Liver (tissue), 9 donors: ENCODE measurements around the gene RAB15. TPM values are rescaled to one million over a fixed set of nuclear protein-coding genes. Genes with fewer than 3 reads are reported as not detected.

Source experiments
- DNase-seq: peaks from one replicate; pipeline ENCODE4 v3.0.0-alpha.2; 2017; ENCODE audit warnings: low spot score
- H3K27ac ChIP-seq, 2 donors: one replicate each; pipeline ENCODE4 v1.7.0; 2013; ENCODE audit warnings: inconsistent platforms in 2 of 2, low read length in 2 of 2, control low read depth in 1 of 2, low read depth in 1 of 2, mild to moderate bottlenecking in 1 of 2
- H3K27me3 ChIP-seq, 4 donors: one replicate each; pipeline versions ENCODE4 v1.6.1 to v1.7.0; 2013; ENCODE audit warnings: low read length in 3 of 4, inconsistent platforms in 1 of 4, mild to moderate bottlenecking in 1 of 4, moderate library complexity in 1 of 4; ENCODE audit not compliant: control insufficient read depth in 4 of 4, insufficient read depth in 4 of 4
- H3K36me3 ChIP-seq, 4 donors: one replicate each; pipeline versions ENCODE4 v1.6.1 to v1.7.0; 2013; ENCODE audit warnings: low read length in 3 of 4, mild to moderate bottlenecking in 3 of 4, low read depth in 1 of 4, moderate library complexity in 1 of 4; ENCODE audit not compliant: control insufficient read depth in 4 of 4, insufficient read depth in 3 of 4
- H3K4me1 ChIP-seq, 4 donors: one replicate each; pipeline versions ENCODE4 v1.6.1 to v1.7.0; 2013; ENCODE audit warnings: low read length in 3 of 4, mild to moderate bottlenecking in 3 of 4, moderate library complexity in 1 of 4; ENCODE audit not compliant: control insufficient read depth in 4 of 4, insufficient read depth in 4 of 4
- H3K4me3 ChIP-seq, 3 donors: one replicate each; pipeline versions ENCODE4 v1.6.1 to v1.7.0; 2013; ENCODE audit warnings: low read length in 3 of 3, control low read depth in 1 of 3, low read depth in 1 of 3, mild to moderate bottlenecking in 1 of 3
- H3K9ac ChIP-seq, 2 donors: one replicate each; pipeline ENCODE4 v1.7.0; 2013; ENCODE audit warnings: low read length in 2 of 2, mild to moderate bottlenecking in 2 of 2, moderate library complexity in 2 of 2, control low read depth in 1 of 2, low read depth in 1 of 2
- H3K9me3 ChIP-seq, 4 donors: one replicate each; pipeline versions ENCODE4 v1.6.1 to v1.7.0; 2013; ENCODE audit warnings: low read length in 3 of 4; ENCODE audit not compliant: control insufficient read depth in 4 of 4
- EGR1 ChIP-seq, 2 donors: IDR thresholded peaks; 2 replicates each; pipeline ENCODE4 v1.6.1; 2016 to 2018; ENCODE audit warnings: antibody characterized with exemption in 2 of 2, low read depth in 2 of 2
- FOXA1 ChIP-seq: IDR thresholded peaks from 2 replicates; pipeline ENCODE4 v1.6.1; 2016; ENCODE audit warnings: antibody characterized with exemption
- FOXA2 ChIP-seq: IDR thresholded peaks from 2 replicates; pipeline ENCODE4 v1.6.1; 2016; ENCODE audit warnings: antibody characterized with exemption
- GABPA ChIP-seq, 2 donors: IDR thresholded peaks in 1 of 2; conservative IDR thresholded peaks in 1 of 2; 2 replicates each; pipeline ENCODE4 v1.6.1; 2016; ENCODE audit warnings: antibody characterized with exemption in 2 of 2, mild to moderate bottlenecking in 1 of 2, moderate library complexity in 1 of 2
- HNF4A ChIP-seq, 2 donors: conservative IDR thresholded peaks; 2 replicates each; pipeline ENCODE4 v1.6.1; 2016; ENCODE audit warnings: antibody characterized with exemption in 2 of 2, mild to moderate bottlenecking in 2 of 2
- HNF4G ChIP-seq: IDR thresholded peaks from 2 replicates; pipeline ENCODE4 v1.6.1; 2016; ENCODE audit warnings: antibody characterized with exemption
- JUND ChIP-seq, 2 donors: IDR thresholded peaks; 2 replicates each; pipeline ENCODE4 v1.6.1; 2016; ENCODE audit warnings: antibody characterized with exemption in 2 of 2
- NR2F2 ChIP-seq: IDR thresholded peaks from 2 replicates; pipeline ENCODE4 v1.6.1; 2016; ENCODE audit warnings: antibody characterized with exemption
- RXRA ChIP-seq, 2 donors: IDR thresholded peaks; 2 replicates each; pipeline ENCODE4 v1.6.1; 2017 to 2018; ENCODE audit warnings: antibody characterized with exemption in 2 of 2, mild to moderate bottlenecking in 1 of 2
- SP1 ChIP-seq: IDR thresholded peaks from 2 replicates; pipeline ENCODE4 v1.6.1; 2018; ENCODE audit warnings: antibody characterized with exemption, mild to moderate bottlenecking
- TAF1 ChIP-seq: conservative IDR thresholded peaks from 2 replicates; pipeline ENCODE4 v1.6.1; 2016; ENCODE audit warnings: antibody characterized with exemption, mild to moderate bottlenecking
- WGBS: extraction: QIAGEN DNeasy Blood & Tissue Kit; methylation state at CpG from one replicate; pipeline ENCODE4 v1.1.7; 2013; 5-methylcytosine and 5-hydroxymethylcytosine counted together
- polyA plus RNA-seq, 2 donors: library from polyadenylated mRNA; stranded (reverse) in 1 of 2; unstranded in 1 of 2; fragments of 200-250 nt in 1 of 2; fragments of >200 nt in 1 of 2; fragmentation: Nextera tagmentation in 1 of 2; extraction: Ambion mirVana in 1 of 2; gene quantifications; one replicate each; pipeline versions ENCODE4 v1.2.1 to v1.2.3, GENCODE V29; 2013 to 2015
- total RNA-seq, 2 donors: library from RNA; depleted of rRNA; stranded (reverse); fragments of >200 nt; gene quantifications; one replicate each; pipeline ENCODE4 v1.2.3, GENCODE V29; 2014
- TF ChIP-seq, protein P1 (sequence below): IDR thresholded peaks from 2 replicates; pipeline ENCODE4 v1.6.1; 2016; ENCODE audit warnings: antibody characterized with exemption
- TF ChIP-seq, protein P2 (sequence below): IDR thresholded peaks from 2 replicates; pipeline ENCODE4 v1.6.1; 2016; ENCODE audit warnings: antibody characterized with exemption, mild to moderate bottlenecking
- TF ChIP-seq, protein P3 (sequence below): IDR thresholded peaks from 2 replicates; pipeline ENCODE4 v1.6.1; 2016; ENCODE audit warnings: antibody characterized with exemption
- TF ChIP-seq, protein P4 (sequence below): IDR thresholded peaks from 2 replicates; pipeline ENCODE4 v1.6.1; 2016; ENCODE audit warnings: antibody characterized with exemption
- TF ChIP-seq, protein P5 (sequence below): fragments of 150-350 bp; IDR thresholded peaks from 2 replicates; pipeline ENCODE4 v1.5.1; 2017; ENCODE audit warnings: improper control_type of control experiment, low read depth, low read length; ENCODE audit not compliant: missing input control
- donor health status: healthy.
- donor health status: healthy.
- donor health status: healthy.
- donor health status: healthy.
- donor health status: healthy.

Gene RAB15
- total and polyA plus RNA-seq, 4 donors: 5.5 to 18.0 (median 11.1) TPM

DNA sequence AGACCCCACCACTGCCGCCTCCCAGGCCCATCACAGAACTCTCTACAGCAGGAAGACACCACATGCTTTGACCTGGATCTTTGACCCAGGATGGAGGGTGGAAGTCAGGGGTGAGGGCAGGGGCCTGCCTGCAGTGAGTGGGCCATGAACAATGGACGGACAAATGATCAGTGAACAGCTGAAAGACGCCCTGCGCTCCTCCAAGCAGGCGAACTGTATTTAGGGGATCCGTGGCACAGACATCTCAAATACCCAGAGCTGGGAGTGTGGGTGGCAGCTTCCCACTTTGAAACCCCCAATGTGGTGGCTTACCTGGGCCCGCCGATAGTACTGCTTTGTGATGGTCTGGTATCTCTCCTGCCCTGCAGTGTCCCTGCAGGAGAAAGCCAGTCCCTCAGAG is 20.8 kb downstream of the RAB15 start:
- Histone ChIP-seq H3K27ac (no peak overlapping the region), H3K4me1 (peaks cover 16 to 25% (median 21%) of the 10 kb centered on the region in 4 donors), H3K4me3 (no peak overlapping the region), H3K9me3 (no peaks in the 10 kb centered on the region), H3K9ac (no peak overlapping the region), H3K36me3 (peaks cover 0 to 2% (median 0%) of the 10 kb centered on the region in 4 donors), H3K27me3 (no peaks in the 10 kb centered on the region)
- no peak for TF ChIP-seq RXRA (IDR thresholded peaks at IDR 0.05)
- no peak for TF ChIP-seq HNF4G
- TF ChIP-seq JUND (IDR thresholded peaks at IDR 0.05): no peak
- no peak for TF ChIP-seq FOXA1
- TF ChIP-seq FOXA2: no peak
- TF ChIP-seq, protein P1, sequence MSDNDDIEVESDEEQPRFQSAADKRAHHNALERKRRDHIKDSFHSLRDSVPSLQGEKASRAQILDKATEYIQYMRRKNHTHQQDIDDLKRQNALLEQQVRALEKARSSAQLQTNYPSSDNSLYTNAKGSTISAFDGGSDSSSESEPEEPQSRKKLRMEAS: no peak
- TF ChIP-seq, protein P2, sequence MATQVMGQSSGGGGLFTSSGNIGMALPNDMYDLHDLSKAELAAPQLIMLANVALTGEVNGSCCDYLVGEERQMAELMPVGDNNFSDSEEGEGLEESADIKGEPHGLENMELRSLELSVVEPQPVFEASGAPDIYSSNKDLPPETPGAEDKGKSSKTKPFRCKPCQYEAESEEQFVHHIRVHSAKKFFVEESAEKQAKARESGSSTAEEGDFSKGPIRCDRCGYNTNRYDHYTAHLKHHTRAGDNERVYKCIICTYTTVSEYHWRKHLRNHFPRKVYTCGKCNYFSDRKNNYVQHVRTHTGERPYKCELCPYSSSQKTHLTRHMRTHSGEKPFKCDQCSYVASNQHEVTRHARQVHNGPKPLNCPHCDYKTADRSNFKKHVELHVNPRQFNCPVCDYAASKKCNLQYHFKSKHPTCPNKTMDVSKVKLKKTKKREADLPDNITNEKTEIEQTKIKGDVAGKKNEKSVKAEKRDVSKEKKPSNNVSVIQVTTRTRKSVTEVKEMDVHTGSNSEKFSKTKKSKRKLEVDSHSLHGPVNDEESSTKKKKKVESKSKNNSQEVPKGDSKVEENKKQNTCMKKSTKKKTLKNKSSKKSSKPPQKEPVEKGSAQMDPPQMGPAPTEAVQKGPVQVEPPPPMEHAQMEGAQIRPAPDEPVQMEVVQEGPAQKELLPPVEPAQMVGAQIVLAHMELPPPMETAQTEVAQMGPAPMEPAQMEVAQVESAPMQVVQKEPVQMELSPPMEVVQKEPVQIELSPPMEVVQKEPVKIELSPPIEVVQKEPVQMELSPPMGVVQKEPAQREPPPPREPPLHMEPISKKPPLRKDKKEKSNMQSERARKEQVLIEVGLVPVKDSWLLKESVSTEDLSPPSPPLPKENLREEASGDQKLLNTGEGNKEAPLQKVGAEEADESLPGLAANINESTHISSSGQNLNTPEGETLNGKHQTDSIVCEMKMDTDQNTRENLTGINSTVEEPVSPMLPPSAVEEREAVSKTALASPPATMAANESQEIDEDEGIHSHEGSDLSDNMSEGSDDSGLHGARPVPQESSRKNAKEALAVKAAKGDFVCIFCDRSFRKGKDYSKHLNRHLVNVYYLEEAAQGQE: no peak
- TF ChIP-seq SP1: no peak
- no peak for TF ChIP-seq TAF1
- TF ChIP-seq EGR1 (IDR thresholded peaks at IDR 0.05; ENCODE audit: low read depth in 2 of 2): no peak
- no peak for TF ChIP-seq HNF4A (conservative IDR thresholded peaks at IDR 0.05)
- TF ChIP-seq, protein P3, sequence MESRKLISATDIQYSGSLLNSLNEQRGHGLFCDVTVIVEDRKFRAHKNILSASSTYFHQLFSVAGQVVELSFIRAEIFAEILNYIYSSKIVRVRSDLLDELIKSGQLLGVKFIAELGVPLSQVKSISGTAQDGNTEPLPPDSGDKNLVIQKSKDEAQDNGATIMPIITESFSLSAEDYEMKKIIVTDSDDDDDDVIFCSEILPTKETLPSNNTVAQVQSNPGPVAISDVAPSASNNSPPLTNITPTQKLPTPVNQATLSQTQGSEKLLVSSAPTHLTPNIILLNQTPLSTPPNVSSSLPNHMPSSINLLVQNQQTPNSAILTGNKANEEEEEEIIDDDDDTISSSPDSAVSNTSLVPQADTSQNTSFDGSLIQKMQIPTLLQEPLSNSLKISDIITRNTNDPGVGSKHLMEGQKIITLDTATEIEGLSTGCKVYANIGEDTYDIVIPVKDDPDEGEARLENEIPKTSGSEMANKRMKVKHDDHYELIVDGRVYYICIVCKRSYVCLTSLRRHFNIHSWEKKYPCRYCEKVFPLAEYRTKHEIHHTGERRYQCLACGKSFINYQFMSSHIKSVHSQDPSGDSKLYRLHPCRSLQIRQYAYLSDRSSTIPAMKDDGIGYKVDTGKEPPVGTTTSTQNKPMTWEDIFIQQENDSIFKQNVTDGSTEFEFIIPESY: no peak
- TF ChIP-seq, protein P4, sequence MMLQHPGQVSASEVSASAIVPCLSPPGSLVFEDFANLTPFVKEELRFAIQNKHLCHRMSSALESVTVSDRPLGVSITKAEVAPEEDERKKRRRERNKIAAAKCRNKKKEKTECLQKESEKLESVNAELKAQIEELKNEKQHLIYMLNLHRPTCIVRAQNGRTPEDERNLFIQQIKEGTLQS: no peak
- TF ChIP-seq, protein P5, sequence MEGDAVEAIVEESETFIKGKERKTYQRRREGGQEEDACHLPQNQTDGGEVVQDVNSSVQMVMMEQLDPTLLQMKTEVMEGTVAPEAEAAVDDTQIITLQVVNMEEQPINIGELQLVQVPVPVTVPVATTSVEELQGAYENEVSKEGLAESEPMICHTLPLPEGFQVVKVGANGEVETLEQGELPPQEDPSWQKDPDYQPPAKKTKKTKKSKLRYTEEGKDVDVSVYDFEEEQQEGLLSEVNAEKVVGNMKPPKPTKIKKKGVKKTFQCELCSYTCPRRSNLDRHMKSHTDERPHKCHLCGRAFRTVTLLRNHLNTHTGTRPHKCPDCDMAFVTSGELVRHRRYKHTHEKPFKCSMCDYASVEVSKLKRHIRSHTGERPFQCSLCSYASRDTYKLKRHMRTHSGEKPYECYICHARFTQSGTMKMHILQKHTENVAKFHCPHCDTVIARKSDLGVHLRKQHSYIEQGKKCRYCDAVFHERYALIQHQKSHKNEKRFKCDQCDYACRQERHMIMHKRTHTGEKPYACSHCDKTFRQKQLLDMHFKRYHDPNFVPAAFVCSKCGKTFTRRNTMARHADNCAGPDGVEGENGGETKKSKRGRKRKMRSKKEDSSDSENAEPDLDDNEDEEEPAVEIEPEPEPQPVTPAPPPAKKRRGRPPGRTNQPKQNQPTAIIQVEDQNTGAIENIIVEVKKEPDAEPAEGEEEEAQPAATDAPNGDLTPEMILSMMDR: no peak
- WGBS: 96% methylated on average over 8 of the region's 8 CpGs
- DNase-seq: no peak

DNA sequence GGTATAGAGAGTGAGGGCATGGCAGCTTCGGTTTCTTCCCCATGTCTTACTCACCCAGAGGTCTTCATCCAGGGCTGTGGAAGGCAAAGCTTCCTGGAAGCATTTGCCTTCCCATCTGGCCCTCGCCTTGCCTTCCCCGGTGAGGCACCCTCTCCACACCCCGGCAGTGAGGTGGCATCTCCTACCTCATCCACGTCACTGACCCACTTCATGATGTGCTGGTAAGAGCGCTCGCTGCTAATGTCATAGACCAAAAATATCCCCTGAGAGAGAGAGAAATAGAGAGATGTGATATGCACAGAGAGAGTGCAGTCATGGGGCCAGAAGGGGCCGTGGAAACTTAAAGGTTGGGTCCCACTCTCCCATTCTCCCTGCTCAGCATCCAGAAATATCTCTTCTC is 21.2 kb downstream of the RAB15 start:
- Histone ChIP-seq H3K27me3 (no peaks in the 10 kb centered on the region), H3K27ac (no peak overlapping the region), H3K9me3 (no peaks in the 10 kb centered on the region), H3K4me3 (no peak overlapping the region), H3K36me3 (peaks cover 0 to 2% (median 0%) of the 10 kb centered on the region in 4 donors), H3K4me1 (peaks cover 16 to 25% (median 21%) of the 10 kb centered on the region in 4 donors), H3K9ac (no peak overlapping the region)
- TF ChIP-seq NR2F2: no peak
- no peak for TF ChIP-seq HNF4A (conservative IDR thresholded peaks at IDR 0.05)
- no peak for TF ChIP-seq GABPA (IDR thresholded peaks at IDR 0.05 in 1 of 2, conservative IDR thresholded peaks at IDR 0.05 in 1 of 2)
- TF ChIP-seq, protein P5: no peak
- no peak for TF ChIP-seq HNF4G
- TF ChIP-seq FOXA1: no peak
- no peak for DNase-seq
- WGBS: 98% methylated on average over 8 of the region's 8 CpGs
